HepG2 (cell line): Measurements from ENCODE around the gene CDC25C. TPM values are rescaled to one million over a fixed set of nuclear protein-coding genes. Genes with fewer than 3 reads are reported as not detected.

ENCODE experiments used
- HMGA1 ChIP-seq: sonication (generic); formaldehyde crosslinking; conservative IDR thresholded peaks from 2 replicates; pipeline ENCODE4 v1.4.0; 2020; ENCODE audit warnings: missing genetic modification reagents
- KDM6A ChIP-seq: IDR thresholded peaks from 2 replicates; pipeline ENCODE4 v1.6.1; 2016; ENCODE audit warnings: low read depth
- NR3C1 ChIP-seq: sonication (generic); formaldehyde crosslinking; IDR thresholded peaks from 2 replicates; pipeline ENCODE4 v1.4.0; 2020; ENCODE audit warnings: missing genetic modification reagents
- SYNCRIP ChIP-seq: fragments of 200-400 bp; formaldehyde crosslinking; IDR thresholded peaks from 2 replicates; pipeline ENCODE4 v1.6.1; 2018; ENCODE audit warnings: mild to moderate bottlenecking, low read depth, low read length; ENCODE audit not compliant: insufficient read depth
- ZBTB38 ChIP-seq: sonication (generic); formaldehyde crosslinking; IDR thresholded peaks from 2 replicates; pipeline ENCODE4 v1.5.1; 2020; ENCODE audit warnings: mild to moderate bottlenecking, missing genetic modification reagents
- ZFP62 ChIP-seq: sonication (generic); formaldehyde crosslinking; IDR thresholded peaks from 2 replicates; pipeline ENCODE4 v1.4.0; 2020; ENCODE audit warnings: missing genetic modification reagents
- ZIK1 ChIP-seq: sonication (generic); formaldehyde crosslinking; IDR thresholded peaks from 2 replicates; pipeline ENCODE4 v1.5.0; 2020; ENCODE audit warnings: mild to moderate bottlenecking, low read depth, missing genetic modification reagents, borderline replicate concordance
- ZNF138 ChIP-seq: sonication (generic); formaldehyde crosslinking; IDR thresholded peaks from 2 replicates; pipeline ENCODE4 v1.5.0; 2020; ENCODE audit warnings: mild to moderate bottlenecking, low read depth, missing genetic modification reagents
- ZNF512B ChIP-seq: sonication (generic); formaldehyde crosslinking; IDR thresholded peaks from 2 replicates; pipeline ENCODE4 v1.5.1; 2020; ENCODE audit warnings: missing genetic modification reagents, mild to moderate bottlenecking, borderline replicate concordance
- ZNF674 ChIP-seq: sonication (generic); formaldehyde crosslinking; IDR thresholded peaks from 2 replicates; pipeline ENCODE4 v1.5.0; 2020; ENCODE audit warnings: low read depth, mild to moderate bottlenecking, missing genetic modification reagents
- ZNF768 ChIP-seq: sonication (generic); formaldehyde crosslinking; IDR thresholded peaks from 2 replicates; pipeline ENCODE4 v1.4.0; 2020; ENCODE audit warnings: missing genetic modification reagents
- polyA plus RNA-seq, 8 experiments: library from polyadenylated mRNA; depleted of rRNA in 3 of 8; stranded (reverse) in 7 of 8; unstranded in 1 of 8; fragments of >200 nt; fragmentation: Illumina TruSeq in 4 of 8; extraction: Trizol in 4 of 8; gene quantifications; 2 replicates each; pipeline versions ENCODE4 v1.2.1 to v1.2.3, GENCODE V29; 2011 to 2016; ENCODE audit warnings: low read depth in 4 of 8, missing spikeins in 1 of 8, mixed read lengths in 1 of 8; ENCODE audit not compliant: insufficient read depth in 1 of 8
- total RNA-seq, 5 experiments: library from RNA; depleted of rRNA; stranded (reverse); fragments of >200 nt; fragmentation: Illumina TruSeq; extraction: Trizol; gene quantifications; 2 replicates each; pipeline ENCODE4 v1.2.3, GENCODE V29; 2016; ENCODE audit warnings: low read depth in 1 of 5

The CDC25C gene
- total and polyA plus RNA-seq, 2 of the 13 experiments (the other 11 are each of a cell fraction or from before 2014, with no cell fraction given) = 17.7 to 27.6 TPM

GRCh38 chr5:138352722-138353559 is 21.3 kb upstream of the CDC25C start (continued):
- TF ChIP-seq HMGA1 (CRISPR knock-in tag) (no peak), ZNF512B (CRISPR knock-in tag) (no peak), KDM6A (CRISPR knock-in tag) (no peak), ZNF768 (no peak), ZIK1 (CRISPR knock-in tag) (0 out of 2 replicates have a peak, but pooled peaks have one; percentile 49), ZBTB38 (CRISPR knock-in tag) (peak; percentile 53; the same call in 1 of the 2 replicates), ZNF138 (no peak), NR3C1 (CRISPR knock-in tag) (no peak), SYNCRIP (no peak), ZFP62 (no peak), ZNF674 (CRISPR knock-in tag) (peak; percentile 63; the same call in 1 of the 2 replicates)
